Measurements from ENCODE around the gene DARS1. TPM values are rescaled to one million over a fixed set of nuclear protein-coding genes. Genes with fewer than 3 reads are reported as not detected.
A peak's percentile ranks its signal among the peaks of the same experiment; 100 is the strongest.

Gene DARS1
- total and polyA plus RNA-seq, 7 experiments from 2014 or later: 45.3 to 140 (median 68.2) TPM

DNA sequence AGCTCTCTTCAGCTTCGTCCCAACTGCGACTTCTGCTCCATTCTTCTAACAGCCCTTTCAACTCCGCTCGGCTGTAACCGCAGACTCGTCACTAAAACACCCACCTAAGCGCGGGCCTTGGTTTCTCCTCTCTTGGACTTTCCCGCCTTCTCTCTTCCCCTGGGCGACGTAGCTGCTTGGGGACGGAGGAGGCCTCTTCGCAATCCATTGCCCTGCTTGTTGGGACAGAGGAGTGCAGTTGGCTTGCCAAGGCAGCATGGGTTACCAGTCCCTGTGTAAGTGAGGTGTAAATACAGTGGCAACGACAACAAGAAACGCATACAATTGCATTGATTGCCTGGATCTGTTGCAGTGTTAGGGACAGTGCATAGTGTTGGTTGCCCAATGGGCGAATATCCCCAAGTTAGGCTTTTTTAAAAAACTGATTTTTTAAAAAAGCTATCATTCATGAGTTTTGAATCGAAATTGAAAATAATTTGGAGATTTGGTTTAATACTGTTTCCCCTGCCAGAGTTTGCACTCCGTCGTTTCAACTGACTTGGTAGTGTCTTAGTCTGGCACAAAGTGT is 484 bp upstream of the DARS1 start:
- H3K4me3 ChIP-seq (ENCODE audit: low read length): peak overlapping the region; percentile 82
- intact Hi-C loops (cut with micrococcal nuclease): loop anchor here (1.0 to 10.0 kb wide), 21 partner anchors 11 to 1067 kb away; partner anchors contain the start of genes MCM6 (in 2 of the 2), R3HDM1 (in 2 of the 2), ZRANB3 (in 2 of the 2) and CCNT2 (in 1 of the 2)
- ATAC-seq (peak; percentile 74), DNase-seq (peak in 8 of 9 donors; percentile 71 to 80 (median 78))
- H3K27ac Mint-ChIP-seq: peak overlapping the region; percentile 98 to 99 (median 98)
- peak overlapping the region; percentile 90 to 99 (median 97) for H3K4me3 Mint-ChIP-seq
- H3K27me3 Mint-ChIP-seq: no peaks in the 10 kb centered on the region
- H3K4me1 Mint-ChIP-seq: peaks cover 9 to 59% (median 48%) of the 10 kb centered on the region in 7 donors
- H3K27ac ChIP-seq (ENCODE audit: low read depth, low read length): peak overlapping the region; percentile 95
- CTCF ChIA-PET: interaction anchor here (0.6 to 1.2 kb wide), 4 partner anchors 72 to 398 kb away, joined by 3 to 5 read pairs (median 3); no protein-coding TSS in a partner anchor
- no peaks in the 10 kb centered on the region for H3K9me3 ChIP-seq (ENCODE audit: control insufficient read depth in 2 of 3, low read length in 3 of 3)
- peaks cover 0 to 22% of the 10 kb centered on the region in 2 donors for H3K4me1 ChIP-seq (ENCODE audit: control insufficient read depth in 2 of 2, insufficient read depth in 2 of 2, low read length in 2 of 2)
- H3K36me3 Mint-ChIP-seq: peaks cover 0 to 47% (median 4%) of the 10 kb centered on the region in 5 donors
- peaks cover 0 to 12% (median 0%) of the 10 kb centered on the region in 3 experiments for H3K36me3 ChIP-seq (ENCODE audit: control insufficient read depth in 2 of 3, insufficient read depth in 3 of 3, low read length in 3 of 3)
- H3K27me3 ChIP-seq (ENCODE audit: control insufficient read depth in 2 of 2, insufficient read depth in 2 of 2, low read length in 2 of 2): no peaks in the 10 kb centered on the region
- peaks cover 0 to 9% (median 0%) of the 10 kb centered on the region in 11 donors for H3K9me3 Mint-ChIP-seq
- POLR2A ChIA-PET: interaction anchor here (0.6 to 2.1 kb wide), 17 partner anchors 9 to 341 kb away, joined by 3 to 12 read pairs (median 4); no protein-coding TSS in a partner anchor

DNA sequence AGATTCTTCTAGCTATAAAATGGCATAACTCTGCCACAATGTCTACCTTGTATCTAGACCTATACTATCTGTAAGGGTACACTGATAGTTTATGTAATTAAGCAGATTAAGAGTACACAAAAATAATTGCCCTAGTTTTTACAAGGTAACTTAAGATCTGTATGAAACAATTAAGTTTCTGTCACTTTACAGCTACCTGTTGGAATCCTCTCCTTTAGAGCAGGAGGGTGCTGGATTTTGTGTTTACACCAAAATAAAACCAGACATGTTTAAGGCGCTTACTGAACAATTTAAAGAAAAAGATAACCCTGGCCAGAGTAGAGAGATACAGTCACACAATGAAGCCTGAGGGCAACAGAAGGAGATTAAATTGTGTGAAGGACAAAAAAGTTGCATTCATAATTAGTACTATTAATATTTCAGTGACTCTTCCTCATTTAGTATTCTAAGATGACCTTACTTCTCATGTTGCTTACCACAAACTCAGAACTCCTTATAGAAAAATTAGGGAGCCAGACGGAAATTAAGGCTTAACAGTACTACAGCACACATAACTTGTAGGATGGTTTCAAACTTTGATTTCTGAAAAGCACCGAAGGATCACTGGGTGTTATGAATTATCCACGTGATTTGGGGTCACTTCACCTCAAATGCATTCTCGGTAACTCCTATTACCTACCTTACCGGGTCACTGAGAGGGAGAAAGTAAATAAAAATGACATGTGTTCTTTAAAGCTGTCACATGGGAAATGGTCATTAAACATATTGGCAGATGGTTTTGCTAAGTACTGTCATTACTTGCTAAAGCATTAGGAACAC is 1.0 kb downstream of the DARS1 start:
- H3K4me1 Mint-ChIP-seq: peaks cover 15 to 74% (median 61%) of the 10 kb centered on the region in 7 donors
- intact Hi-C loops (cut with micrococcal nuclease): loop anchor here (1.0 to 10.0 kb wide), 22 partner anchors 13 to 1066 kb away; partner anchors contain the start of genes MCM6 (in 2 of the 2), R3HDM1 (in 2 of the 2), ZRANB3 (in 2 of the 2) and CCNT2 (in 1 of the 2)
- H3K27me3 Mint-ChIP-seq: no peaks in the 10 kb centered on the region

DNA sequence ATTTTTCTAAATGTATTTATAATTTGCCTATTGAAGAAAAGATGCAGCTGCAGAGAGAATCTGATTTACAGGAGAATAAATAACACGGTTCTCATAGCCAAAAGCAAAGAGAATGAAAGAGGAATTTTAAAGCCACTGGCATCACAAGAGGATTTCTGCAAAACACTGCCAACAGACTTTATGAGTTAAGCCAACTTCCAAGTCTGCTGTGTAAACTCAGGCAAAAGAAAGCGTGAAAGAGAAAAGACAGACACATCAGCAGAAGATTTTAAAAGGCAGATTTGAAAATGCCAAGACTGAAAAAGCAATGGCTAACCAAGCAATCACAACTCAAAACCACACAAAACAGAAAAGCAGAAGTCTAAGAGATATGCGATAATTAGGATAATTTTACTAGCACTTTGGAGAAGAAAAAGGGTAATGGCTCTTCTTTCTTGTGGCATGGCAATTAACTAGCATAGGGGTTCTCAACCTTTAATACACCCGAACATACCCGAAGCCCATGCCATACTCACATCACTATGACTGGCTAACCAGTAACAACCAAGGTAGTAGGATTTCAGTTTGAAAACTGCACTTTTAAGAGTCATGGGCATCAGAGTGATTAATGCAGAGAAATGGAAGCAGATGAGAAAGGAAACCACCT is 4.9 kb downstream of the DARS1 start:
- ATAC-seq (no peak), DNase-seq (no peak)
- Mint-ChIP-seq H3K4me3 (peak overlapping the region in 5 of 10 donors; percentile 4 to 44 (median 17)), H3K9me3 (no peaks in the 10 kb centered on the region), H3K36me3 (peaks cover 0 to 57% (median 38%) of the 10 kb centered on the region in 5 donors), H3K4me1 (peaks cover 24 to 80% (median 68%) of the 10 kb centered on the region in 7 donors), H3K27ac (peak overlapping the region in 8 of 9 donors; percentile 22 to 98 (median 58)), H3K27me3 (no peaks in the 10 kb centered on the region)
- Histone ChIP-seq H3K27me3 (ENCODE audit: control insufficient read depth in 2 of 2, insufficient read depth in 2 of 2, low read length in 2 of 2) (no peaks in the 10 kb centered on the region), H3K4me3 (ENCODE audit: low read length) (no peak overlapping the region), H3K9me3 (ENCODE audit: control insufficient read depth in 2 of 3, low read length in 3 of 3) (no peaks in the 10 kb centered on the region), H3K36me3 (ENCODE audit: control insufficient read depth in 2 of 3, insufficient read depth in 3 of 3, low read length in 3 of 3) (peaks cover 0 to 24% (median 4%) of the 10 kb centered on the region in 3 experiments), H3K4me1 (ENCODE audit: control insufficient read depth in 2 of 2, insufficient read depth in 2 of 2, low read length in 2 of 2) (peaks cover 0 to 17% of the 10 kb centered on the region in 2 donors), H3K27ac (ENCODE audit: low read depth, low read length) (no peak overlapping the region)
- intact Hi-C loops (cut with micrococcal nuclease): loop anchor here in 1 of 2 donors (10.0 kb wide), 1 partner anchor 446 kb away; the partner anchor contains the start of genes R3HDM1 and ZRANB3
- ChIA-PET CTCF (no interaction called here), POLR2A (interaction anchor here (0.6 kb wide), 1 partner anchor 35 kb away, joined by 3 read pairs; no protein-coding TSS in a partner anchor)

More for the DNA sequence above, 1.0 kb downstream of the DARS1 start:
- Histone ChIP-seq H3K27ac (ENCODE audit: low read depth, low read length) (peak overlapping the region; percentile 95), H3K4me1 (ENCODE audit: control insufficient read depth in 2 of 2, insufficient read depth in 2 of 2, low read length in 2 of 2) (peaks cover 0 to 24% of the 10 kb centered on the region in 2 donors), H3K9me3 (ENCODE audit: control insufficient read depth in 2 of 3, low read length in 3 of 3) (no peaks in the 10 kb centered on the region), H3K36me3 (ENCODE audit: control insufficient read depth in 2 of 3, insufficient read depth in 3 of 3, low read length in 3 of 3) (peaks cover 0 to 12% (median 0%) of the 10 kb centered on the region in 3 experiments), H3K4me3 (ENCODE audit: low read length) (peak overlapping the region; percentile 82), H3K27me3 (ENCODE audit: control insufficient read depth in 2 of 2, insufficient read depth in 2 of 2, low read length in 2 of 2) (no peaks in the 10 kb centered on the region)
- H3K27ac Mint-ChIP-seq: peak overlapping the region; percentile 98 to 99 (median 98)
- POLR2A ChIA-PET: interaction anchor here (0.6 to 2.3 kb wide), 12 partner anchors 13 to 343 kb away, joined by 3 to 12 read pairs (median 6); no protein-coding TSS in a partner anchor
- peaks cover 0 to 5% (median 0%) of the 10 kb centered on the region in 11 donors for H3K9me3 Mint-ChIP-seq
- CTCF ChIA-PET: interaction anchor here (0.5 to 1.4 kb wide), 4 partner anchors 15 to 400 kb away, joined by 3 to 5 read pairs (median 4); no protein-coding TSS in a partner anchor
- H3K36me3 Mint-ChIP-seq: peaks cover 0 to 49% (median 18%) of the 10 kb centered on the region in 5 donors
- no peak for ATAC-seq
- H3K4me3 Mint-ChIP-seq: peak overlapping the region; percentile 90 to 99 (median 97)
- DNase-seq: no peak

GRCh38 chr2:135975702-135976101 is 9.7 kb downstream of the DARS1 start:
- no peak for ATAC-seq
- H3K36me3 Mint-ChIP-seq: peaks cover 22 to 73% (median 67%) of the 10 kb centered on the region in 5 donors

DNA sequence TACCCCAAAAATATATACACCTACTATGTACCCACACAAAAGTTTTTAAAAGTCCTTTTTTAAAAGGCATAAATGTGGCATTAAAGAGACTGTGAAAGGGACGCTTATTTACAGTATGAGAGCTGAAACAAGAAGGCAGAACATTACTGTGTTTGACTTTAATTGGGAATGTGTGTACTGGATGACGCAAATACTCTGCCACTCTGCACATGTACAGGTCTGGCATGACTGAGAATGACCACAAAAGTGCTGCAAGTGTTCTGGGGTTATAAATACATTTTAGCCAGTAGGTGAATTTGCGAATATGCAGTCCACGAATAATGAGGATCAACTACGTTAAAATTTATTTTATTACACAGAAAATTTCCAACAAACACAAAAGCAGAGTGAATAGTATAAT is 11.4 kb downstream of the DARS1 start:
- peaks cover 0 to 12% (median 4%) of the 10 kb centered on the region in 3 experiments for H3K36me3 ChIP-seq (ENCODE audit: control insufficient read depth in 2 of 3, insufficient read depth in 3 of 3, low read length in 3 of 3)
- intact Hi-C loops (cut with micrococcal nuclease): no loop called here
- H3K9me3 ChIP-seq (ENCODE audit: control insufficient read depth in 2 of 3, low read length in 3 of 3): no peaks in the 10 kb centered on the region
- no peaks in the 10 kb centered on the region for H3K27me3 Mint-ChIP-seq
- H3K9me3 Mint-ChIP-seq: peaks cover 0 to 15% (median 0%) of the 10 kb centered on the region in 11 donors
- peaks cover 23 to 76% (median 71%) of the 10 kb centered on the region in 5 donors for H3K36me3 Mint-ChIP-seq
- POLR2A ChIA-PET: interaction anchor here (1.2 kb wide), 1 partner anchor 385 kb away, joined by 3 read pairs; no protein-coding TSS in a partner anchor
- H3K27me3 ChIP-seq (ENCODE audit: control insufficient read depth in 2 of 2, insufficient read depth in 2 of 2, low read length in 2 of 2): no peaks in the 10 kb centered on the region
- H3K4me3 ChIP-seq (ENCODE audit: low read length): no peak overlapping the region
- H3K4me1 ChIP-seq (ENCODE audit: control insufficient read depth in 2 of 2, insufficient read depth in 2 of 2, low read length in 2 of 2): no peaks in the 10 kb centered on the region
- H3K27ac ChIP-seq (ENCODE audit: low read depth, low read length): no peak overlapping the region
- DNase-seq (no peak), ATAC-seq (no peak)
- no peak overlapping the region for H3K4me3 Mint-ChIP-seq
- peaks cover 34 to 79% (median 63%) of the 10 kb centered on the region in 7 donors for H3K4me1 Mint-ChIP-seq
- H3K27ac Mint-ChIP-seq: peak overlapping the region in 1 of 9 donors; percentile 8
- CTCF ChIA-PET: no interaction called here

More at GRCh38 chr2:135975702-135976101, 9.7 kb downstream of the DARS1 start:
- Histone ChIP-seq H3K9me3 (ENCODE audit: control insufficient read depth in 2 of 3, low read length in 3 of 3) (no peaks in the 10 kb centered on the region), H3K4me1 (ENCODE audit: control insufficient read depth in 2 of 2, insufficient read depth in 2 of 2, low read length in 2 of 2) (peaks cover 0 to under 1% of the 10 kb centered on the region in 2 donors), H3K27me3 (ENCODE audit: control insufficient read depth in 2 of 2, insufficient read depth in 2 of 2, low read length in 2 of 2) (no peaks in the 10 kb centered on the region), H3K27ac (ENCODE audit: low read depth, low read length) (no peak overlapping the region), H3K36me3 (ENCODE audit: control insufficient read depth in 2 of 3, insufficient read depth in 3 of 3, low read length in 3 of 3) (peaks cover 0 to 12% (median 4%) of the 10 kb centered on the region in 3 experiments), H3K4me3 (ENCODE audit: low read length) (no peak overlapping the region)
- peak overlapping the region in 1 of 10 donors; percentile 33 for H3K4me3 Mint-ChIP-seq
- ChIA-PET CTCF (interaction anchor here (1.1 kb wide), 1 partner anchor 409 kb away, joined by 4 read pairs; no protein-coding TSS in a partner anchor), POLR2A (interaction anchor here (0.7 to 1.0 kb wide), 2 partner anchors 10 to 11 kb away, joined by 3 to 4 read pairs; no protein-coding TSS in a partner anchor)
- peaks cover 0 to 15% (median 0%) of the 10 kb centered on the region in 11 donors for H3K9me3 Mint-ChIP-seq
- peak overlapping the region in 2 of 9 donors; percentile 35 to 39 for H3K27ac Mint-ChIP-seq
- no peak for DNase-seq
- intact Hi-C loops (cut with micrococcal nuclease): no loop called here
- H3K4me1 Mint-ChIP-seq: peaks cover 29 to 79% (median 66%) of the 10 kb centered on the region in 7 donors
- no peaks in the 10 kb centered on the region for H3K27me3 Mint-ChIP-seq
